T-helper 17 cell (primary cell): ENCODE results near the gene MRPS5. TPM values are rescaled to one million over a fixed set of nuclear protein-coding genes. Genes with fewer than 3 reads are reported as not detected.
A peak's percentile ranks its signal among the peaks of the same experiment; 100 is the strongest.

Source experiments
- ATAC-seq: fragments of 150-1000 bp; cut with Tn5 transposase; 2 replicates; pipeline ENCODE4 v1.10.0; 2021; ENCODE audit warnings: mild to moderate bottlenecking, moderate library complexity
- DNase-seq, 3 donors: peaks; one replicate each; pipeline versions ENCODE4 v3.0.0 to v3.0.0-alpha.2; 2020 to 2021
- H3K9me3 ChIP-seq: one replicate; pipeline ENCODE4 v1.7.0; 2013; ENCODE audit warnings: low read length, mild to moderate bottlenecking; ENCODE audit not compliant: control insufficient read depth, poor library complexity, severe bottlenecking
- H3K27ac Mint-ChIP-seq: one replicate; pipeline ENCODE4 v1.8.0; 2022; ENCODE audit warnings: mild to moderate bottlenecking, moderate library complexity, mixed read lengths
- H3K27me3 Mint-ChIP-seq: one replicate; pipeline ENCODE4 v1.8.0; 2022; ENCODE audit warnings: mixed read lengths
- H3K36me3 Mint-ChIP-seq: one replicate; pipeline ENCODE4 v1.8.0; 2022; ENCODE audit warnings: low read depth, mixed read lengths
- H3K4me1 Mint-ChIP-seq: one replicate; pipeline ENCODE4 v1.8.0; 2022; ENCODE audit warnings: mild to moderate bottlenecking, mixed read lengths
- H3K4me3 Mint-ChIP-seq: one replicate; pipeline ENCODE4 v1.8.0; 2022; ENCODE audit warnings: mild to moderate bottlenecking, moderate library complexity, mixed read lengths
- total RNA-seq, 4 donors: library from RNA in 2 of 4; stranded (reverse) in 2 of 4; gene quantifications; one replicate each; pipeline ENCODE4 v1.2.3 and lab custom pipeline; 2022 to 2026

Gene MRPS5
- total RNA-seq, 2 donors from 2014 or later = 30.1 TPM

DNA sequence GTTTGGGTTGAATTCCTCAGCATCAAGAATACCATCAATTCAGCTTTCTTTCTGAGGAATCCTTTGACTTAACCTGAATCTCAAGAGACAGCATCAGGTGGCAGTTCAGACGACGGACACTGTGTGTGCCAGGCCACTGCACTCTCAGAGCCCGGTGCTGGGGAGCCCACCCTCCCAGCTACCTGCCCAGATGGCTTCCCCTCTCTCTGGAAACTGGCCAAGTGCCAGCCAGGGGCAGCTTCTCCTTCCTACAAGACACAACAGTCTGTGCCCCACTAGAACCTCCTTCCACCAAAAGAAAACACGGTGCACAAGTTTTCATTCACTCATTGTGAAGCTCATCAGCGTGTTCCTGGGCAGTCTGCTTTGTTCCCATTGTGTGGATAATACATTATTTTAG, 67.6 kb downstream of the MRPS5 start:
- Mint-ChIP-seq H3K4me3 (no peak overlapping the region), H3K4me1 (peaks cover 35% of the 10 kb centered on the region), H3K36me3 (peaks cover 3% of the 10 kb centered on the region), H3K27ac (peak overlapping the region; percentile 21), H3K27me3 (no peaks in the 10 kb centered on the region)
- DNase-seq (no peak), ATAC-seq (no peak)
- no peaks in the 10 kb centered on the region for H3K9me3 ChIP-seq

DNA sequence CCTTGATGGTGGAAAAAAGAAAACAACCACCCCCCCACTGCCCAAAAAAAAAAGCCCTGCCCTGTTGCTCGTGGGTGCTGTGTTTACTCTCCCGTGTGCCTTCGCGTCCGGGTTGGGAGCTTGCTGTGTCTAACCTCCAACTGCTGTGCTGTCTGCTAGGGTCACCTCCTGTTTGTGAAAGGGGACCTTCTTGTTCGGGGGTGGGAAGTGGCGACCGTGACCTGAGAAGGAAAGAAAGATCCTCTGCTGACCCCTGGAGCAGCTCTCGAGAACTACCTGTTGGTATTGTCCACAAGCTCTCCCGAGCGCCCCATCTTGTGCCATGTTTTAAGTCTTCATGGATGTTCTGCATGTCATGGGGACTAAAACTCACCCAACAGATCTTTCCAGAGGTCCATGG, 68.1 kb downstream of the MRPS5 start:
- ATAC-seq = no peak
- no peaks in the 10 kb centered on the region for H3K9me3 ChIP-seq
- Mint-ChIP-seq H3K27me3 (no peaks in the 10 kb centered on the region), H3K36me3 (peaks cover 3% of the 10 kb centered on the region), H3K4me3 (no peak overlapping the region), H3K4me1 (peaks cover 35% of the 10 kb centered on the region), H3K27ac (peak overlapping the region; percentile 21)
- no peak for DNase-seq

DNA sequence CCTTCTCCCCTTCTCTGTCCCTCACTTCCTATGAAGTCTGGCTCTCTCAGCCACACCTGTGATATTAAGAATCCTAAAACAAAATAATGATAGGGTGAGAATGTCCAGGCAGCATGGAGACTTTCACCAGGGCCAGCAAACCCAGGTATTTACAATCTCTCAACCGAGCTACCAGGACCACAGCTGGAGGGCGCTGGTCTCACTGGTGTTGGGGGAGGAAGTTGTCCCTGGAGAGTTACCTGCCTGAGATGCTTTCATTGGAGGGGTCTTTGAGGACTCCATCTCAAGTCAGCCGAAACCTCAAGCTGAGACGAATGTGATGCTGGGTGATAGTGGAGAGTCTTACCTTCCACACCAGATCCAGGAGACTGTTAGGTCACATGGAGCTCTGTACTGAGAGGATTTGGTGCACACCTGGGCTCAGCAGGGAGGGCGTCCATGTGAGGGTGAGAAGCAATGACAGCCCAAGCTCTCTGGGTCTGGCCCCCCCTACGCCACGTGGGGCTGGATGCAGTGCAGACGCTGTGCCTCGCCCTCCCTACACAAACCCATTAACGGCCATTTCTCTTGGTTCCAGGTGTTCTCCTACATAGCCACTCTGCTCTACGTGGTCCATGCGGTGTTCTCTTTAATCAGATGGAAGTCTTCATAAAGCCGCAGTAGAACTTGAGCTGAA, 68.7 kb downstream of the MRPS5 start:
- peaks cover 32% of the 10 kb centered on the region for H3K4me1 Mint-ChIP-seq
- DNase-seq (no peak), ATAC-seq (no peak)
- no peaks in the 10 kb centered on the region for H3K9me3 ChIP-seq
- H3K27me3 Mint-ChIP-seq = no peaks in the 10 kb centered on the region
- H3K36me3 Mint-ChIP-seq = peaks cover 3% of the 10 kb centered on the region
- H3K4me3 Mint-ChIP-seq = no peak overlapping the region
- peak overlapping the region; percentile 21 for H3K27ac Mint-ChIP-seq

DNA sequence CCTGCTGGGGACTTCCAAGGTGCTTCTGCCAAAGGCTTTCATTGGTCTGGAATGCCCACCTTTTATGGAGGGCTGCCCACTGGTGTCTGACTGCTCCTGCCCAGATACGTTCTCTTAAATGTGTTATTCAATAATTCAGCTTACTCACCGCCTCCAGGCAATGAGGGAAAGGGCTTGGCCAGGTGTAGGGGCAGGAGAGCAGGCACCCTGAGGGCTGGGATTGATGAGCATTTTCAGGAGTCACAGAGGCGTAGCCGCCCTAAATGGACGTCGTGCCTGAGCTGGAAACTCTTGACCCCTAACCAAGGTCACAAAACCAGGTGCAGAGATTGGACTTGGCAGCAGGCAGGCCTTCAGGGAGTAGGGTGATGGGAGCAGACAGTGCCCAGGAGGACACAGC, 69.3 kb downstream of the MRPS5 start:
- no peak overlapping the region for H3K27ac Mint-ChIP-seq

DNA sequence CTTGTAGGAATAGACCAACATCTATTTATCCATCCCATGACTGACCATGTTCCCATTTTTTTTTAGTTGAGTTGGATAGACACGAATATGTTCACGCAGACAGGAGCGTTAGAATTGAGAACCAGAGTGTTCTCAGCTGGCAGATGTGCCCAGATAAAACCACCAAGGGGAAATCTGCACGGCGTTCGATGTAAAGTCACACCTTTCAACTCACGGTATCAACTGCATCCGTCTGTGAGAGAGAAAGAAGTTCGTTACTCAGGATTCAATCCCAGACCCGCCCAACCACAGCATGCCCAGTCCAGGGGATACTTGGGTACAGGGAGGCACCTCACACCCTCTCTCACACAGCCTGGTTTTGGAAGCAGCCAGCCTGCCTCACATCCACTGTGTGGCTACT, 70.0 kb downstream of the MRPS5 start:
- H3K36me3 Mint-ChIP-seq = peaks cover 3% of the 10 kb centered on the region

More for the DNA sequence above, 69.3 kb downstream of the MRPS5 start:
- peaks cover 32% of the 10 kb centered on the region for H3K4me1 Mint-ChIP-seq
- no peaks in the 10 kb centered on the region for H3K9me3 ChIP-seq
- H3K4me3 Mint-ChIP-seq = no peak overlapping the region
- no peak for DNase-seq
- ATAC-seq = no peak
- no peaks in the 10 kb centered on the region for H3K27me3 Mint-ChIP-seq
- peaks cover 3% of the 10 kb centered on the region for H3K36me3 Mint-ChIP-seq

DNA sequence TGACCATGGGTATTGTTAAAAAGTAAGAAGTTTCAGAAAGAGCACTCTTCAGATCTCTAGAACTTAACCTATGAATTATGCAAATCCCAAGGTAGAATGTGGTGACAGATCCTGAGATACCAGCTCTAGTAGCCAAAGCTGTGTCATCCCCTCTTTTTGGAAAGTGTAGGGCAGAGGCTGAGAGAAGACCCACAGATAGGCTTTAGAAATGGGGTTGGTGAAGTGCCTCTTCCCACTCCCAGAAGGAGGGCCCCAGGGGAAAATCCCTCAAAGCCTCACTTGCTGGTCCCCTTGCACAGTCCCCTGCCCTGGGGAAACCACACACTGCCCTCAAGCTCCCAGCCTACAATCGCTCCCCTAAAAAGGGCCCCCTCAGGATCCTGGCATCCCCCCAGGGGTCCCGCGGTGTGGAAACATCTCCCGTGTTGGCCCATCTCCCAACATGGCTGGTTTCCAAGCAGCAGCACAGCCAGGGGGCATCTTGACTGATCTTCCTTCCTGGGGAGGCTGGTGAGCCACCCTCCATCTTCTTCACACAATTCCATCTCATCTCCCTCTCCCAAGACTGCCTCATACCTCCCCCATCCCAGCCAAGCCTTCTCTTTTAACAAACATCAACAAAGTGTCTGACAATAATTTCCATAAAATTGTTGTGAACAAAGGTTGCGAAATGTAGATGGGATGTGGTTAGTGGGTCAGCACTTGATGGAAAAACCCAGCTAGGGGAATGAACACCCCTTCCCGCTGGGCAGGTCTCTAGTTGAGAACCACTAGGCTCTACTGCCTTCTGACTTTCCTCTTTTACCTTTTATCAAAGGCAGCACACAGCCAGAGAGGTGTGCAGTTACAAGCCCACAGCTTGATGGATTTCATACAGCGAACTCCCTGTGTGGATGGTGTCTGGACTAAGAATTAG, 71.0 kb downstream of the MRPS5 start:
- Mint-ChIP-seq H3K4me1 (peaks cover 32% of the 10 kb centered on the region), H3K36me3 (peaks cover 3% of the 10 kb centered on the region), H3K4me3 (no peak overlapping the region), H3K27me3 (no peaks in the 10 kb centered on the region), H3K27ac (peak overlapping the region; percentile 68)
- ATAC-seq = no peak
- DNase-seq = no peak
- H3K9me3 ChIP-seq = no peaks in the 10 kb centered on the region

More for the DNA sequence above, 70.0 kb downstream of the MRPS5 start:
- DNase-seq (no peak), ATAC-seq (no peak)
- Mint-ChIP-seq H3K4me1 (peaks cover 36% of the 10 kb centered on the region), H3K4me3 (no peak overlapping the region), H3K27me3 (no peaks in the 10 kb centered on the region), H3K27ac (peak overlapping the region; percentile 68)
- H3K9me3 ChIP-seq = no peaks in the 10 kb centered on the region

DNA sequence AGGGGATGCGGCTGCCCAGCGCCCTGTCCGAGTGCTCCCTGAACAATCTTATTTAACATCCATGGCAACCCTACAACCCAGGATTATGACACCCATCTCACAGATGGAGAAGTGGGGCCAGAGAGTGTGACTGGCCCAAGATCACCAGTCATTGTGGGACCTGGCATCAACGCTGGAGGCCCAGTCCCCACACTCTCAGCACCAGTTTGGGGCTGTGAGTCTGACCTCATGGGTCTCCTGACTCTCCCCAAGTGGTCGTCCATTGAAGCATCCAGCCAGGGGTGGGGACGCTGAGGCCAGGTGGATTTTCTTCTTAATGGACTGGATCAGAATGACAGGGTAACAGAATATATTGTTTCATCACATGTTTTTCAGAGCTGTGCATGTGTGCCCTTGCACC, 71.6 kb downstream of the MRPS5 start:
- DNase-seq = no peak
- Mint-ChIP-seq H3K4me3 (no peak overlapping the region), H3K36me3 (peaks cover 3% of the 10 kb centered on the region), H3K4me1 (peaks cover 29% of the 10 kb centered on the region), H3K27me3 (no peaks in the 10 kb centered on the region), H3K27ac (peak overlapping the region; percentile 68)
- no peak for ATAC-seq
- H3K9me3 ChIP-seq = no peaks in the 10 kb centered on the region

DNA sequence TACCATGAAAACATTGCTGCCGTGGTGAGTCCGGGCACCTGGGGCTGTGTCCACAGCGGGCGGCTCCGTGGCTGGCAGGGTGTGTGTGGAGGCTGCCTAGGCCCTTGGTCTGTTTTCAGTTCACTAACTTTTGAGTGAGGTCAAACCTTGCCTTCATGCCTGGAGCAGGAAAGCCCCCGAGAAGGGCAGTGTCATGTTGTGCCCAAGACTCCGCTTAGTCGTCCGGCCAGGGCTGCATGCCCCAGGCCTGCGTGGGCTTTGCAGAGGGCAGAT, 72.0 kb downstream of the MRPS5 start:
- ATAC-seq (no peak), DNase-seq (no peak)
- Mint-ChIP-seq H3K27me3 (no peaks in the 10 kb centered on the region), H3K4me1 (peaks cover 27% of the 10 kb centered on the region), H3K36me3 (peaks cover 3% of the 10 kb centered on the region), H3K4me3 (no peak overlapping the region), H3K27ac (peak overlapping the region; percentile 68)
- no peaks in the 10 kb centered on the region for H3K9me3 ChIP-seq

DNA sequence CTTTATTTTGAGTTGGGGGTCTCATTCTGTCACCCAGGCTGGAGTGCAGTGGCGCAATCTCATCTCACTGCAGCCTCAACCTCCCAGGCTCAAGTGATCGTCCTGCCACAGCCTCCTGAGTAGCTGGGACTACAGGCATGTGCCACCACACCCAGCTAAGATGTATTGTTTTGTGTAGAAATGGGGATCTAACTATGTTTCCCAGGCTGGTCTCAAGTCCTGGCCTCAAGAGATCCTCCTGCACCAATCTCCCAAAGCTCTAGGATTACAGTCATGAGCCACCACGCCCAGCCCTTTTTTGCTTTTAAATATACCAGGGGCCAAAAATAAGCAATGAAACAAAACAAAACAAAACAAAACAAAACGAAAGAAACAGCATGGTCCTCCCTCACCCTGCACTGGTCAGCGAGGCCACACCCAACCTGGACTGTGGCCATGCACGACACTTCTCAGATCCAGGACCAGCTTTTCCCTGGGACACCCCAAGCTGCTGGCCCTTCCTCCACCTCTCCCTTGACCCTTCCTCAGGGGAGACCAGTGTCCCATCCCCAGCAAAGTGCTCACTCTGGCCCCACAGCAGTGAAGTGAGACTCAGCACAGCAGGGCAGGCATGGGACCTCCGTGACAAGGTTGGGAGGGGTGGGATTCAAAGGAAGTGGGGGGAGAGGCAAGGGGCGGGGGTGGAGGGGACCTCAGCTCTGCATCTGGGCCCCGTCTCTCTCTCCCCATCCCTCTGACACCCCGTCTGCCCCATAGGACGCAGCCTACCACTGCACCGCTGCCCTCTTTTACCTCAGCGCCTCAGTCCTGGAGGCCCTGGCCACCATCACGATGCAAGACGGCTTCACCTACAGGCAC, 72.6 kb downstream of the MRPS5 start:
- Mint-ChIP-seq H3K36me3 (peaks cover 3% of the 10 kb centered on the region), H3K27me3 (no peaks in the 10 kb centered on the region), H3K4me3 (no peak overlapping the region), H3K27ac (peak overlapping the region; percentile 68), H3K4me1 (peaks cover 24% of the 10 kb centered on the region)
- no peaks in the 10 kb centered on the region for H3K9me3 ChIP-seq
- ATAC-seq = no peak
- no peak for DNase-seq

DNA sequence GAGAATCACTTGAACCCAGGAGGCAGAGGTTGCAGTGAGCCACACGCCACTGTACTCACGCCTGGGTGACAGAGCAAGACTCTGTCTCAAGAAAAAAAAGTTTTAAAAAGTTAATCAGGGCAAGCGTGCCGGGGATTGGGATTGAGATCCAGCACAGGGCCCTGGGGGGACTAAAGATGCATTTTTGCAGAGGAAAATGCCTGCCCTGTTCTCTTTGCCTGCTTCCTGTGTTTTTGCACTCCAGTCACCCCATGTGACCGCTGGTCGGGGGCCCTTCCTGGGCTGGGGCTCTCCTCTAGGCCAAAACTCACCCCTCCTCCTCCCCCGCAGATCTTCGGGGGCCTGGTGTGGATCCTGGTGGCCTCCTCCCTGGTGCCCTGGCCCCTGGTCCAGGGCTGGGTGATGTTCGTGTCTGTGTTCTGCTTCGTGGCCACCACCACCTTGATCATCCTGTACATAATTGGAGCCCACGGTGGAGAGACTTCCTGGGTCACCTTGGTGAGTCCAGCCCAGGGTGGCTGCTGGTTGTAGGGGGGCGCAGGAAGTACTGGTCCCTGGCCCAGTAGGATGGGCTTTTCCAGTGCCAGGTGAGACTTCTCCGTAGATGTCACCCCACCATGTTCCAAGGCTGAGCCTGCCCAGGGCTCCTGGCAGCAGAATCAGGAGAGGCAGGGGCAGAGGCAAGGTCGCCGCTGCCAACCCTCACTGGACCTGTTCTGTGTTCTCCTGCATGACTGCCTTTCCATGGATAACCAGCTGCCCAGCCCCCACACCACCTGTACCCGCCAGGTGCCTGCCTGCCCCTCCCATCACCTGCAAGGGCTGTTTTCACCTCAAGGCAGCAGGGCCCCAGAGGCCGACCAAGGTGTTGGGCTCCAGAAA, 73.7 kb downstream of the MRPS5 start:
- peak overlapping the region; percentile 68 for H3K27ac Mint-ChIP-seq
- DNase-seq (no peak), ATAC-seq (no peak)
- no peaks in the 10 kb centered on the region for H3K27me3 Mint-ChIP-seq
- no peaks in the 10 kb centered on the region for H3K9me3 ChIP-seq
- H3K4me3 Mint-ChIP-seq = no peak overlapping the region
- H3K4me1 Mint-ChIP-seq = peaks cover 31% of the 10 kb centered on the region
- H3K36me3 Mint-ChIP-seq = peaks cover 7% of the 10 kb centered on the region

DNA sequence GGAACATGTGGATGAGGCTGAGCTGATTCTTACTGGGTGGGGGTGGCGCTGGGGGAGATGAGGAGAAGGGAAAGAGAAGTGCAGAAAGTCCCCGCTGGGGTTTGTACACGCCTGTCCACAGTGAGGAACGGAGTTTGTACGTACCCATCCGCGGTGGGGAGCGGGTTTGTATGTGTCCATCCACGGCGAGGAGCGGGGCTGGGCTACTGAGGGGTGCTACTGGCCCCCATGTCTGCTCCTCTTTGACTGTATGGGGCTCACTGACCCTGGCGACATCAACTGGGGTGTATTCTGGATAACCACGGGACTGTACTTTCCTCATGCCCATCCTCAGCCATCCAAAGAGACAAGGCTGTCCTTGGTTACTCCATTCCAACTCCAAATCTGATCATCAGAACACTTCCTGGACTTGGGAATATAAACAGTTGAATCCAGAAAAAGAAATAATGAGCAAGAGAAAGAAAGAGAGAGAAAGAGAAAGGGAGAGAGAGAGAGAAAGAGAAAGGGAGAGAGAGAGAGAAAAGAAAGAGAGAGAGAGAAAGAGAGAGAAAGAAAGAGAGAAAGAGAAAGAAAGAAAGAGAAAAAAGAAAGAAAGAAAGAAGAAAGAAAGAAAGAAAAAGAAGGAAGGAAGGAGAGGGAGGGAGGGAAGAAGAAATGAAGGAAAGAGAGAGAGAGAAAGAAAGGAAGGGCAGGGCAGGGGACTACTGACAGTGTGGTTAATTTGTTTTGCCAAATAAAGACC, 75.1 kb downstream of the MRPS5 start:
- H3K9me3 ChIP-seq = no peaks in the 10 kb centered on the region
- ATAC-seq (no peak), DNase-seq (no peak)
- Mint-ChIP-seq H3K36me3 (peaks cover 7% of the 10 kb centered on the region), H3K27ac (peak overlapping the region; percentile 72), H3K27me3 (no peaks in the 10 kb centered on the region), H3K4me1 (peaks cover 40% of the 10 kb centered on the region), H3K4me3 (no peak overlapping the region)

DNA sequence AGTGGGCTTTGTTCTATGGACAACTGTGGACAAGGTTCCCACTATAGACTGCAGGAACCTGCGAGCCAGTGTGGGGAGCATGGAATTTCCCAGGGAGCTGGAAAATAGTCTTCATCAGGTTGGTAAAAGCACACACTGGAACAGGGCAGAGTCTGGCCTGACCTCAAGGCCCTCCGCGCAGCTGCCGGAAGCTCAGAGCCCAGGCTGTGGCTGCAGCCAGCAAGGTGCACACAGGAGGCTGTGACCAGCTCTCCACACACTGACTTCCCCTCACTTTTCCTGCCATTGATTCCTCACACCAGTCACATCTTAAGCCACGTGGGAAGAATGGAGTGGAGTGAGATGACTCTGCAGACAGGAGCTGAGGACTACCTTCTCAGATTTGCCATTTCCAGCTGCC, 77.0 kb downstream of the MRPS5 start:
- Mint-ChIP-seq H3K27ac (peak overlapping the region; percentile 90), H3K36me3 (peaks cover 4% of the 10 kb centered on the region)
- no peak for ATAC-seq

More for the DNA sequence above, 77.0 kb downstream of the MRPS5 start:
- no peak for DNase-seq
- H3K9me3 ChIP-seq = peaks cover under 1% of the 10 kb centered on the region
- peaks cover 45% of the 10 kb centered on the region for H3K4me1 Mint-ChIP-seq
- no peak overlapping the region for H3K4me3 Mint-ChIP-seq
- no peaks in the 10 kb centered on the region for H3K27me3 Mint-ChIP-seq
